HEK293 (cell line): ENCODE results near the gene PDE4A.

Experiments
- CTCF ChIA-PET: fragments of 350-600 bp; formaldehyde crosslinking; extraction: SDS; loops from one replicate; lab custom pipeline; 2021; ENCODE audit warnings: antibody characterized with exemption; lab: Yijun Ruan, JAX
- POLR2A ChIA-PET: fragments of 300-600 bp; formaldehyde crosslinking; extraction: SDS; loops from one replicate; lab custom pipeline; 2020; ENCODE audit warnings: antibody characterized with exemption, inconsistent platforms; lab: Yijun Ruan, JAX
- H3K27ac ChIP-seq: fragments of 200-500 bp; sonication (Bioruptor generic); 2 replicates; pipeline ENCODE4 v1.5.1; 2014; ENCODE audit warnings: low read depth, low read length, control low read depth, inconsistent platforms; ENCODE audit errors: extremely low read depth
- H3K36me3 ChIP-seq, 2 experiments: fragments of 200-500 bp in 1 of 2; sonication (Bioruptor generic) in 1 of 2; 1 replicate in 1 of 2; 2 replicates in 1 of 2; pipeline ENCODE4 v1.5.1; 2014 to 2017; ENCODE audit warnings: inconsistent platforms in 2 of 2, low read length in 2 of 2; ENCODE audit not compliant: control insufficient read depth in 2 of 2, insufficient read depth in 1 of 2
- H3K4me1 ChIP-seq: fragments of 200-500 bp; sonication (Bioruptor generic); 2 replicates; pipeline ENCODE4 v1.5.1; 2014; ENCODE audit warnings: mild to moderate bottlenecking, low read length, inconsistent platforms; ENCODE audit not compliant: control insufficient read depth, insufficient read depth
- H3K4me3 ChIP-seq: 2 replicates; pipeline ENCODE4 v1.5.1; 2011; ENCODE audit warnings: low read depth, mild to moderate bottlenecking, control low read depth, low read length, moderate library complexity
- H3K9me3 ChIP-seq: fragments of 200-500 bp; sonication (Bioruptor generic); 2 replicates; pipeline ENCODE4 v1.5.1; 2014; ENCODE audit warnings: low read depth, low read length, inconsistent platforms; ENCODE audit not compliant: control insufficient read depth, insufficient read depth
- GLI4 ChIP-seq: fragments of 450-650 bp; formaldehyde crosslinking; IDR thresholded peaks from 2 replicates; pipeline ENCODE4 v1.5.1; 2016; ENCODE audit warnings: missing biosample characterization, missing genetic modification characterization
- GLIS1 ChIP-seq: fragments of 450-650 bp; formaldehyde crosslinking; IDR thresholded peaks from 2 replicates; pipeline ENCODE4 v1.5.1; 2016; ENCODE audit warnings: missing biosample characterization, missing genetic modification characterization
- IKZF3 ChIP-seq: fragments of 450-650 bp; IDR thresholded peaks from 2 replicates; pipeline ENCODE4 v1.5.0; 2018; ENCODE audit warnings: missing biosample characterization, mild to moderate bottlenecking, missing genetic modification characterization, moderate library complexity
- KLF16 ChIP-seq: fragments of 450-650 bp; formaldehyde crosslinking; IDR thresholded peaks from 2 replicates; pipeline ENCODE4 v1.5.1; 2017; ENCODE audit warnings: missing biosample characterization, missing genetic modification characterization
- KLF8 ChIP-seq: fragments of 450-650 bp; formaldehyde crosslinking; IDR thresholded peaks from 2 replicates; pipeline ENCODE4 v1.5.1; 2016; ENCODE audit warnings: missing biosample characterization, missing genetic modification characterization
- KLF9 ChIP-seq: fragments of 450-650 bp; formaldehyde crosslinking; IDR thresholded peaks from 2 replicates; pipeline ENCODE4 v1.5.1; 2016; ENCODE audit warnings: missing biosample characterization, missing genetic modification characterization, low read depth
- OSR2 ChIP-seq: fragments of 450-650 bp; formaldehyde crosslinking; IDR thresholded peaks from 2 replicates; pipeline ENCODE4 v1.5.1; 2016; ENCODE audit warnings: missing biosample characterization, missing genetic modification characterization
- OVOL3 ChIP-seq: fragments of 450-650 bp; formaldehyde crosslinking; IDR thresholded peaks from 2 replicates; pipeline ENCODE4 v1.5.1; 2016; ENCODE audit warnings: missing biosample characterization, missing genetic modification characterization
- SP2 ChIP-seq: fragments of 450-650 bp; formaldehyde crosslinking; IDR thresholded peaks from 2 replicates; pipeline ENCODE4 v1.5.1; 2016; ENCODE audit warnings: missing biosample characterization, missing genetic modification characterization
- ZNF274 ChIP-seq, 2 experiments: fragments of 200-500 bp in 1 of 2; fragments of 450-650 bp in 1 of 2; sonication (Bioruptor generic) in 1 of 2; formaldehyde crosslinking in 1 of 2; IDR thresholded peaks; 2 replicates each; pipeline versions ENCODE4 v1.5.1 to v1.6.1; 2014 to 2016; ENCODE audit warnings: borderline replicate concordance in 1 of 2, inconsistent platforms in 1 of 2, low read length in 1 of 2, missing biosample characterization in 1 of 2, missing genetic modification characterization in 1 of 2
- ZNF341 ChIP-seq: fragments of 450-650 bp; formaldehyde crosslinking; IDR thresholded peaks from 2 replicates; pipeline ENCODE4; 2016; ENCODE audit warnings: low read depth, missing biosample characterization, missing genetic modification characterization
- ZNF394 ChIP-seq: fragments of 450-650 bp; formaldehyde crosslinking; IDR thresholded peaks from 2 replicates; pipeline ENCODE4 v1.5.1; 2016; ENCODE audit warnings: missing biosample characterization, missing genetic modification characterization, mild to moderate bottlenecking, moderate library complexity, borderline replicate concordance
- ZNF404 ChIP-seq: fragments of 450-650 bp; formaldehyde crosslinking; IDR thresholded peaks from 2 replicates; pipeline ENCODE4 v1.5.1; 2017; ENCODE audit warnings: missing biosample characterization, missing genetic modification characterization
- ZNF621 ChIP-seq: fragments of 450-650 bp; formaldehyde crosslinking; IDR thresholded peaks from 2 replicates; pipeline ENCODE4 v1.5.1; 2017; ENCODE audit warnings: missing biosample characterization, missing genetic modification characterization
- ZNF623 ChIP-seq: fragments of 450-650 bp; formaldehyde crosslinking; IDR thresholded peaks from 2 replicates; pipeline ENCODE4 v1.5.1; 2016; ENCODE audit warnings: missing biosample characterization, missing genetic modification characterization
- ZNF624 ChIP-seq: fragments of 450-650 bp; formaldehyde crosslinking; IDR thresholded peaks from 2 replicates; pipeline ENCODE4 v1.5.1; 2017; ENCODE audit warnings: missing biosample characterization, missing genetic modification characterization
- ZNF626 ChIP-seq: fragments of 450-650 bp; sonication (Bioruptor Pico); formaldehyde crosslinking; IDR thresholded peaks from 2 replicates; pipeline ENCODE4 v1.5.1; 2018; ENCODE audit warnings: missing biosample characterization, missing genetic modification characterization, inconsistent platforms
- ZNF639 ChIP-seq: fragments of 450-650 bp; formaldehyde crosslinking; IDR thresholded peaks from 2 replicates; pipeline ENCODE4 v1.5.1; 2016; ENCODE audit warnings: missing biosample characterization, missing genetic modification characterization
- ZNF645 ChIP-seq: fragments of 450-650 bp; formaldehyde crosslinking; IDR thresholded peaks from 2 replicates; pipeline ENCODE4; 2016; ENCODE audit warnings: missing biosample characterization, missing genetic modification characterization
- ZNF701 ChIP-seq: fragments of 450-650 bp; formaldehyde crosslinking; IDR thresholded peaks from 2 replicates; pipeline ENCODE4 v1.5.1; 2016; ENCODE audit warnings: missing biosample characterization, missing genetic modification characterization
- ZNF707 ChIP-seq: fragments of 450-650 bp; formaldehyde crosslinking; IDR thresholded peaks from 2 replicates; pipeline ENCODE4 v1.5.1; 2016; ENCODE audit warnings: missing biosample characterization, missing genetic modification characterization
- ZNF768 ChIP-seq: fragments of 450-650 bp; formaldehyde crosslinking; IDR thresholded peaks from 2 replicates; pipeline ENCODE4 v1.5.1; 2018; ENCODE audit warnings: missing biosample characterization, mild to moderate bottlenecking, missing genetic modification characterization
- ZNF792 ChIP-seq: fragments of 450-650 bp; formaldehyde crosslinking; IDR thresholded peaks from 2 replicates; pipeline ENCODE4 v1.5.1; 2016; ENCODE audit warnings: missing biosample characterization, missing genetic modification characterization

Gene PDE4A

GRCh38 chr19:10442698-10443097, 22.4 kb downstream of the PDE4A start:
- Histone ChIP-seq H3K4me1 (no peaks in the 10 kb centered on the region), H3K36me3 (no peaks in the 10 kb centered on the region)
- CTCF ChIA-PET, result no interaction called here
- TF ChIP-seq ZNF768 (no peak), ZNF621 (tag by site-specific recombination) (no peak), OVOL3 (tag by site-specific recombination) (no peak), KLF16 (tag by site-specific recombination) (no peak), ZNF701 (no peak), IKZF3 (no peak), ZNF707 (tag by site-specific recombination) (no peak), ZNF274 (IDR thresholded peaks at IDR 0.05; ENCODE audit: low read length) (no peak), ZNF274 (tag by site-specific recombination; IDR thresholded peaks at IDR 0.05; ENCODE audit: borderline replicate concordance) (no peak), ZNF404 (tag by site-specific recombination) (no peak), ZNF624 (tag by site-specific recombination) (no peak)
- TF ChIP-seq, all 188 proteins: peak for 0
- POLR2A ChIA-PET, result no interaction called here
- H3K9me3 ChIP-seq, result no peaks in the 10 kb centered on the region
- no peak overlapping the region for H3K27ac ChIP-seq
- H3K4me3 ChIP-seq, result no peak overlapping the region

- TF ChIP-seq ZNF768, result peak; percentile 92; the same call in 1 of the 2 replicates
- TF ChIP-seq ZNF645 (tag by site-specific recombination), result no peak
- POLR2A ChIA-PET, result interaction anchor here (0.5 kb wide), 1 partner anchor 341 kb away, joined by 4 read pairs; no protein-coding TSS in a partner anchor
These were observed 28.7 kb downstream of the PDE4A start for GRCh38 chr19:10449037-10449436.

GRCh38 chr19:10450191-10450852, 30.0 kb downstream of the PDE4A start:
- ChIA-PET POLR2A (no interaction called here), CTCF (interaction anchor here (0.6 to 3.4 kb wide), 4 partner anchors 27 to 44 kb away, joined by 3 to 13 read pairs (median 4); no protein-coding TSS in a partner anchor)
- TF ChIP-seq GLI4 (tag by site-specific recombination), result no peak
- no peak for TF ChIP-seq ZNF341 (tag by site-specific recombination)
- 0 out of 2 replicates have a peak, but pooled peaks have one; percentile 35 for TF ChIP-seq ZNF394
- H3K36me3 ChIP-seq, result no peaks in the 10 kb centered on the region
- H3K27ac ChIP-seq, result no peak overlapping the region
- no peaks in the 10 kb centered on the region for H3K9me3 ChIP-seq
- no peaks in the 10 kb centered on the region for H3K4me1 ChIP-seq
- H3K4me3 ChIP-seq, result no peak overlapping the region

More at GRCh38 chr19:10449037-10449436, 28.7 kb downstream of the PDE4A start:
- Histone ChIP-seq H3K4me3 (no peak overlapping the region), H3K36me3 (no peaks in the 10 kb centered on the region), H3K4me1 (no peaks in the 10 kb centered on the region), H3K27ac (no peak overlapping the region), H3K9me3 (no peaks in the 10 kb centered on the region)
- CTCF ChIA-PET, result interaction anchor here (0.6 to 3.4 kb wide), 2 partner anchors 32 to 101 kb away, joined by 3 to 13 read pairs; no protein-coding TSS in a partner anchor

GRCh38 chr19:10450853-10451609, 30.7 kb downstream of the PDE4A start:
- ChIA-PET POLR2A (interaction anchor here (0.9 kb wide), 2 partner anchors 10 to 62 kb away, joined by 3 read pairs; no protein-coding TSS in a partner anchor), CTCF (interaction anchor here (0.6 to 3.4 kb wide), 5 partner anchors 27 to 44 kb away, joined by 3 to 13 read pairs (median 4); no protein-coding TSS in a partner anchor)
- H3K4me1 ChIP-seq, result no peaks in the 10 kb centered on the region
- H3K27ac ChIP-seq, result no peak overlapping the region
- H3K36me3 ChIP-seq, result no peaks in the 10 kb centered on the region
- H3K9me3 ChIP-seq, result no peaks in the 10 kb centered on the region
- H3K4me3 ChIP-seq, result no peak overlapping the region
- TF ChIP-seq ZNF792 (tag by site-specific recombination) (no peak), KLF8 (tag by site-specific recombination) (peak; percentile 96), KLF9 (tag by site-specific recombination) (peak; percentile 38; the same call in 1 of the 2 replicates), ZNF626 (tag by site-specific recombination) (no peak), GLIS1 (tag by site-specific recombination) (no peak), ZNF639 (no peak), KLF16 (tag by site-specific recombination) (no peak), SP2 (tag by site-specific recombination) (peak; percentile 66), OSR2 (tag by site-specific recombination) (peak; percentile 48), ZNF623 (tag by site-specific recombination) (no peak)
